Mucosa of gallbladder (tissue), 1 donor: ENCODE measurements around the gene GAL. TPM values are rescaled to one million over a fixed set of nuclear protein-coding genes. Genes with fewer than 3 reads are reported as not detected.

Source experiments
- DNase-seq: peaks from one replicate; pipeline ENCODE4 v3.0.0-alpha.2; 2020; ENCODE audit warnings: low spot score
- total RNA-seq: library from RNA; stranded (reverse); gene quantifications from one replicate; pipeline ENCODE4 v1.2.1, GENCODE V29; 2021
- donor health status: DM: no; HTN: no; CAD: no.

The GAL gene
- total RNA-seq, 1 donor from 2014 or later: not detected

- DNase-seq: no peak
Measured at GRCh38 chr11:68709062-68709461, 24.7 kb downstream of the GAL start.

- DNase-seq: no peak
Measured at GRCh38 chr11:68710409-68710808, 26.1 kb downstream of the GAL start.

DNA sequence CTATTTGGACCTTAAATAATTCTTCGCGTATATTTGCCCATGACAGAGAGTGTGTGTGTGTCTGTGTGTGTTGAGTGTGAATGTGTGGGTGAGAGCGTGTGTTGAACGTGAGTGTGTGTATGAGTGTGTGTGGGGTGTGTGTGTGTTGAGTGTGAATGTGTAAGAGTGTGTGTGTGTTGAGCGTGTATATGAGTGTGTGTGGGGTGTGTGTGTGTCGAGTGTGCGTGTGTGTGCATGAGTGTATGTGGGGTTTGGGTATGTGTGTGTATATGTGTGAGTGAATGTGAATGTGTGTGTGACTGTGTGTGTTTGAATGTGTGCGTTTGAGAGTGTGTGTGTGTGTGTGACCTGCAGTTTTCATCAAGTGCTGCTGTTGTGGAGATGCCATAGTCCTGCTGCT lies 26.8 kb downstream of the GAL start:
- DNase-seq: no peak

DNA sequence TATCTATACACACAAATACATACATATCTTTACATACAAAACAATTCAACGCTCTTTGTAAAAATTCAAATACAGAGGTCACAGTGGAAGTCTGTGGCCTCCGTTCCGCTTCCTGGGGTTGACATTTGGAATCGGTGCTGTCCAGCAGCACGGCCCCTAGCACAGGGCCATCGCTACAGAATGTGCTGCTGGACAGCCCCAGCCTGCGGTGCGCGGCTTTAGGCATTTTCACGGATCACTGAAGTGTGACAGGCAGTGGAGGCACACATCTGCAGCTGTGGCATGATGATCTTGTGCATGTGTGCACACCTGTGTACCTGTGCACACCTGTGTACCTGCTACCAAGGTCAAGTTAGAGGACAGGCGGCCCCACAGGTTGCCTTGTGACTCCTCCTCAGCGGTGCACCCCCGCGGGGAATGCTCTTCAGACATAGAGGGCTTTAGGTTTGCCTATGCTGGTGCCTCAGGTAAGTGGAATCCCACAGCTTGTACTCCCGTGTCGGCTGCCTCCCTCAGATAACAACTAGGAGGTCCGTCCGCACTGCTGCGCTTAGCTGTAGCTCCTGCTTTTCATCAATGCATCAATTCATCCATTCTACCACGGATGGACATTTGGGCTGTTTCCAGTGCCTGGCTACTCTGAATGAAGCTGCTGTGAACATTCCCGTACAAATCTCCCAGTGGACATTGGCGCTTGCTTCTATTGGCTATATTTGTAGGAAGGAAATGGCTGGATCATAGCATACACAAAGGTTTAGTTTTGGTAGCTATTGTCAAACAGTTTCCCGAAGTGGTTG lies 29.9 kb downstream of the GAL start:
- no peak for DNase-seq

GRCh38 chr11:68715456-68716122 lies 31.2 kb downstream of the GAL start:
- no peak for DNase-seq

GRCh38 chr11:68721075-68721474 lies 36.7 kb downstream of the GAL start:
- no peak for DNase-seq

- DNase-seq: no peak
Measured at GRCh38 chr11:68722143-68722542, 37.8 kb downstream of the GAL start.

GRCh38 chr11:68724293-68724692 lies 39.9 kb downstream of the GAL start:
- no peak for DNase-seq

DNA sequence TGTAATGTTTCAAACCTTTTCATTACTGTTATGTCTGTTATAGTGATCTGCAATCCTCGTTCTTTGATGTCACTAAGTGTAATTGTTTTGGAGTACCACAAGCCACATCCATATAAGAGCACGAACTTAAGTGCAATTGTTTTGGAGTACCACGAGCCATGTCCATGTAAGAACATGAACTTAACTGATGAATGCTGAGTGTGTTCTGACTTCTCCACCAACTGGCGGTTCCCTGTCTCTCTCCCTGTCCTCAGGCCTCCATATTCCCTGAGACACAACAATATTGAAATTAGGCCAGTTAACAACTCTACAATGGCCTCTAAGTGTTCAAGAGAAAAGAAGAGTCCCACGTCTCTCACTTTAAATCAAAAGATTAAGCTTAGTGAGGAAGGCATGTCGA lies 43.4 kb downstream of the GAL start:
- no peak for DNase-seq

DNA sequence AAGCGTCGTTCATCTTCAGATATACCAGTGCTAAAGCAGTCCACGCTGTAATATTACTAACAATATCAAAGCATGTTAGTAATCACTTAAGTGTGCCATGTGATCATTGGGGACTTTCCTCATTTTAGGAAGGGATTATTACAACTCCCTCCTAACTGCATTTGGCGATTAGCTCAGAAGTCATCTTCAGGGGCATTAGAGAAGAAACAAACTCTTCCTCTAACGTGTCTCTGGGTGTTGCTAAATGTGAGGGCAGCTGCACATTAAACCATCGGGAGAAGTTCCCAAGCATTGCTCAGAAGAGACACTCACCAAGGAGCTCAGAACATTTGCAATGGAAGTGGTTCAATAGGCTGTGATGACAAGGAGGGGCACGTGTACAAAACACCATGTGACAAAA lies 49.8 kb downstream of the GAL start:
- DNase-seq: no peak

GRCh38 chr11:68735125-68735524 lies 50.8 kb downstream of the GAL start:
- DNase-seq: no peak

DNA sequence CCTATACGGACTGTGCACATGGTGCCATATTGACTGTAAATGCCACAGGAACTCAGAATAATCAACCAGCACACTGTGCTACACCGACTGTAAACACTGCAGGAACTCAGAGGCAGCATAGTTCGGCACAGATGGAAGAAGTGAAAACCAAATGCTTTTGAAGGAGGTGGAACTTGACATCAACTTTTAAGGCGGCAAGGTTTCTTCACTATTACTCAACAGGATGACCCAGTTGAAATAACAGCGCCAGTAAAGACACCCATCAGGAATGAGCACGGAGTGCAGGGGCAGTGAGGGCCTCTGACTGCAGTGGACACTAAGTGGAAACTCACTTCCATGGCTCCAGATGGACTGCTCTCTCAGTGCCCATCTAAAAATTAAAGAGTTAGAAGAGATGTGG lies 51.3 kb downstream of the GAL start:
- no peak for DNase-seq

Other genes starting within 250 kb of the GAL start
- gene PPP6R3, start 223.8 kb upstream of the GAL start, total RNA-seq: 114 TPM
- gene TESMIN, start 67.0 kb downstream of the GAL start, total RNA-seq: 4.9 TPM
- gene CPT1A, start 157.4 kb downstream of the GAL start, total RNA-seq: 102 TPM
- gene MRPL21, start 219.3 kb downstream of the GAL start, total RNA-seq: 41.4 TPM
- 20.7 TPM for gene IGHMBP2, start 219.3 kb downstream of the GAL start, total RNA-seq